GM21447 (cell line): ENCODE results near the gene HAPLN3.

Experiments
- ATAC-seq: cut with Tn5 transposase; IDR thresholded peaks from one replicate; pipeline ENCODE4 v1.9.1; 2021; ENCODE audit not compliant: unreplicated experiment

The HAPLN3 gene

GRCh38 chr15:88865498-88866099, 29.7 kb downstream of the HAPLN3 start:
- no peak for ATAC-seq

DNA sequence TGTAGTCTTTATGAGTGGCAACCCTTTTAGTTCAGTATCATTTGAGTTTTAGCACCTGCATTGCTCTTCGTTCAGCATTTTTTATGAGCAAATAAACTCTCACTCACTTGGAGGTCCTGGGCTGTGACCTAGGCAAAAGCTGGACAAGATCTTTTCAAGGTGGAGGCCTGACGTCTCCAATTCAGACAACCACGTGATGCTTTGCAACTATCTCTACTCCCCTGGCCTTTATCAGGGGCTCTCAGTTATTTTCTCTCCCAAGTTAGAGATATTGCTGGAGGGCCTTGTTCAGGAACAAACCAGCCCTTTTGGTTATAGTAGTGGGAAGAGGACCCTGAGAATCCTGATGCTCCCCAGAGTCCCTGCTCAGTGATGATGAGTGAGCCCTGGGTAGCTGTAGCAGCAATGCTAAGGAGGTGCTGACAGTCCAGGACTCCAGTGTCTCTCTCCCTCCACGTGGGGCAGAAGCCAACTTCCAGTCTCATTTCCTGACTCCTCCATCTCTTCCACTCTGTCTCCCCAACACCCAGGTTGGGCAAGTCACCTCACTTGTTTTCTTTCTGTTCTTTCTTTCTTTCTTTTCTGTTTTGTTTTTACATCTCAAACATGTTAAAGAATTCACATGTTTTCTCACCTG, 30.4 kb downstream of the HAPLN3 start:
- no peak for ATAC-seq

- no peak for ATAC-seq
Measured at GRCh38 chr15:88863412-88863811, 31.9 kb downstream of the HAPLN3 start.

- no peak for ATAC-seq
Measured at GRCh38 chr15:88860212-88860611, 35.1 kb downstream of the HAPLN3 start.

DNA sequence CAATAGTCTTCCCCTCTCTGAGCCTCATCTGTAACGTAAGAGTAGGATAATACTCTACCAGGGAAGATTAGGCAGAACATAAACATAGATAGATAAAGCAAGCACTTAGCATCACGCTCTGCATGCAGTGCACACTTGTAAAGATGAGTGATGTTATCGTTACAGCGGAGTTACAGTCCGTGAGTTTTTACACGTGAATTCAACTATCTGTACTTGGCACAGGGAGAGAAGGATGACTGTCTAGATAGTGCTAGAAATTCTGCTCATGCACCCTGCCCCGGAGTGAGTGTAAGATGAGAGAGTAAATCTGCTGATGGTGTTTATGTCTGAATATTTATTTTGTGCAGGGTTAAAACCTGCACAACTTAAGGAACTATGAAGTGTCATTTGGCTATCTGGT, 35.8 kb downstream of the HAPLN3 start:
- ATAC-seq: no peak

- ATAC-seq: no peak
Measured at GRCh38 chr15:88858934-88859333, 36.4 kb downstream of the HAPLN3 start.

DNA sequence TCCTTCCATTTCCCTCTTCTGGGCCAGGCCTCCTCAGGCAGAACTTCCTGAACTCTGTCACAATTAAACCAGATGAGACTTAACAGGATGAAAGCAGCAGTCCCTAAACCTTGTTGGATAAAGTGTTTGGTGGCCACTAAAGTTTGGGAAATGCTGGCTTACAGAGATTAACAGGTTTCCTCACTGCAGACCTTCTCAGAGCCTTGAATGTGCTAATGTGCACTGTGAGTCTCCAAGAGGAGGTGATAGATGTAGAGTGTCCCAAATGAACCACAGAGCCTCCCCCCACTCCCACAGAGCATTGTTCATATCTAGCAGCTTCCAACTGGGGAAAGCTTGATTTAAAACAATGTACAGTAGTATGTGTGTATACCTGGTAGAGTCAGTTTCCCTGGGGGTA, 42.9 kb downstream of the HAPLN3 start:
- no peak for ATAC-seq

- no peak for ATAC-seq
Measured at GRCh38 chr15:88849376-88850072, 45.8 kb downstream of the HAPLN3 start.

DNA sequence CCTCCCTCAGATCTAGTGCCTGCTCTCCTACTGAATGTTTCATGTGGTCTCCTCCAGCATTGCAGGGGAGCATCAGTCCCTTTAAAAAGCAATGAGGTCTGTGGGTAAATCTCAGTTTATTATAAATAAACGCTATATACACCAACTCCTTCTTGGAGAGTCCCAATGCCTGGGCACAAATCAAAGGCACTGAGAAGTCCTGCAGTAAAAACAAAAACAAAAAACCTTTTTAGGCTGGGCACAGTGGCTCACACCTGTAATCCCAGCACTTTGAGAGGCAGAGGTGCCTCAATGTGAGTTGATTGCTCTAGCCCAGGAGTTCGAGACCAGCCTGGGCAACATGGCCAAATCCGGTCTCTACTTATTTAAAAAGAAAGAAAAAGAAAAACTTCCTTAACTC, 47.1 kb downstream of the HAPLN3 start:
- no peak for ATAC-seq

DNA sequence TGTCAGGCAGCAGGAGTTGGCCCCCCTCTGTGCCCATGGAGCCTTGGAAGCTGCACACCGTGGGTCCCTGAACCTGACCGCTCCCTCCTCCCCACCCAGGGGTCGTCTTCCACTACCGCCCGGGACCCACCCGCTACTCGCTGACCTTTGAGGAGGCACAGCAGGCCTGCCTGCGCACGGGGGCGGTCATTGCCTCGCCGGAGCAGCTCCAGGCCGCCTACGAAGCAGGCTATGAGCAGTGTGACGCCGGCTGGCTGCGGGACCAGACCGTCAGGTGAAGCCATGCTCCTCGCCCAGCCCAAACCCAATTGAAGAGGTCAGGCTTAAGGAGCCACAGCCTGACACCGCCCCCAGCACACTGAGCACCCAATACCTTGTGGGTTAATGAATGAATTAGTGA, 48.2 kb downstream of the HAPLN3 start:
- ATAC-seq: no peak

DNA sequence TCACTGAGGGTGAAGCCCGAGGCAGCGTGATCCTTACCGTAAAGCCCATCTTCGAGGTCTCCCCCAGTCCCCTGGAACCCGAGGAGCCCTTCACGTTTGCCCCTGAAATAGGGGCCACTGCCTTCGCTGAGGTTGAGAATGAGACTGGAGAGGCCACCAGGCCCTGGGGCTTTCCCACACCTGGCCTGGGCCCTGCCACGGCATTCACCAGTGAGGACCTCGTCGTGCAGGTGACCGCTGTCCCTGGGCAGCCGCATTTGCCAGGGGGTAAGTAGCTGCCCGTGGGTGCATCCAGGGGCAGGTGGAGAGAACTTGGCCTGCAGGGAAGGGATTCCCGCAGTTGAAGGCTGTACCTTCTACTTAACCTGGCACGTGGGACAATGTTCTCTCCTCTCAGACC, 49.7 kb downstream of the HAPLN3 start:
- ATAC-seq: no peak

- ATAC-seq: no peak
Measured at GRCh38 chr15:88844749-88845386, 50.5 kb downstream of the HAPLN3 start.

- no peak for ATAC-seq
Measured at GRCh38 chr15:88843334-88843733, 52.0 kb downstream of the HAPLN3 start.

GRCh38 chr15:88842156-88842555, 53.2 kb downstream of the HAPLN3 start:
- no peak for ATAC-seq

DNA sequence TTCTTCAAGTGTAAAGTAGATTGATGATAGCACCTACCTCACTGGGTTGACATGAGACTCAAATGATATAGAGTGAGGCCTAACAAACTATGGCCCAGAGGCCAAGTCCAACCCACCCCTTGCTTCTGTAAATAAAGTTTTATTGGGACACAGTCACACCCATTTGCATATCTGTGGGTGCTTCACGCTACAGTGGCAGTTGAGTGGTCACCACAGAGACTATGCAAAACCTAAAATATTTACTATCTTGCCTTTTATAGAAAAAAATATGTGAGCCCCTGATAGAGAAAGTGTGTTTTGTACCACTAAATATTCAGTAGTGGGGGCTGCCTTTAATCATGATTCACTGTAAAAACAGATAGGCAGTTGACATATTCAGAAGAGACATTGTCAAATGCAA, 54.1 kb downstream of the HAPLN3 start:
- ATAC-seq: no peak

DNA sequence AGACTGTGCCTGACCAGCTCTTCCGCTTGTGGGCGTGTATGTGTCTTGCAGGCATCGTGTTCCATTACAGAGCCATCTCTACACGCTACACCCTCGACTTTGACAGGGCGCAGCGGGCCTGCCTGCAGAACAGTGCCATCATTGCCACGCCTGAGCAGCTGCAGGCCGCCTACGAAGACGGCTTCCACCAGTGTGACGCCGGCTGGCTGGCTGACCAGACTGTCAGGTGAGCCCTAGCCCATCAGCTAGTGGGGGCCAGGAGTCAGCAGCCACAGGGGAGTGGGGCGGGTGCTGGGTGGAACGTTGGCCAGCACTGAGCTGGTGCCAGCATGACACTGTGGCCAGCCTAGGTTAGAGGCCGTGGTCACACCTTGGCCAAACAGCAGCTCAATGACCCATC, 55.4 kb downstream of the HAPLN3 start:
- no peak for ATAC-seq

- ATAC-seq: no peak
Measured at GRCh38 chr15:88839146-88839545, 56.2 kb downstream of the HAPLN3 start.

- ATAC-seq: no peak
Measured at GRCh38 chr15:88838667-88839066, 56.7 kb downstream of the HAPLN3 start.

DNA sequence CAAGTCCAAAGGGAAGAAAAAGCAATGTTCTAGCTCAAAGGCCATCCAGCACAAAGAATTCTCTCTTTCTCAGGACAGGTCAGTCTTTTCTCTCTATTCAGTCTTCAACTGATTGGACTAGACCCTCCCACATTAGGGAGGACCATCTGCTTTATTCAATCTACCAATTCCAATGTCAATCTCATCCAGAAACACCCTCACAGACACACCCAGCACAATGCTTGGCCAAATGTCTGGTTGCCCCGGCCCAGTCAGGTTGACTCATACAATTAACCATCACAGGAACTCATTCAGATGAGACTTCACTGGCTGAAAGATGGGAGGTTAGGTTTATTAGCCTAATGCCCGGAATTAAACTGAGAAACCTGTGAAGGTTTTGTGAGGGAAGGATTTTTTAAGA, 59.7 kb downstream of the HAPLN3 start:
- no peak for ATAC-seq

GRCh38 chr15:88835119-88835518, 60.2 kb downstream of the HAPLN3 start:
- no peak for ATAC-seq

GRCh38 chr15:88834211-88834812, 61.0 kb downstream of the HAPLN3 start:
- ATAC-seq: no peak

GRCh38 chr15:88833731-88834100, 61.6 kb downstream of the HAPLN3 start:
- no peak for ATAC-seq
